Retinal pigment epithelial cell (primary cell): ENCODE measurements around the gene PRLH.

Source experiments
- DNase-seq: peaks from one replicate; pipeline ENCODE4 v3.0.0-alpha.2; 2010; ENCODE audit warnings: low read depth
- H3K4me3 ChIP-seq: 2 replicates; pipeline ENCODE4 v1.5.1; 2011; ENCODE audit warnings: mild to moderate bottlenecking, low read length, control low read depth, moderate library complexity
- TF ChIP-seq, protein P1 (sequence below): conservative IDR thresholded peaks from 2 replicates; pipeline ENCODE4 v1.5.1; 2011; ENCODE audit warnings: low read depth, low read length, control low read depth, inconsistent platforms

PRLH gene

DNA sequence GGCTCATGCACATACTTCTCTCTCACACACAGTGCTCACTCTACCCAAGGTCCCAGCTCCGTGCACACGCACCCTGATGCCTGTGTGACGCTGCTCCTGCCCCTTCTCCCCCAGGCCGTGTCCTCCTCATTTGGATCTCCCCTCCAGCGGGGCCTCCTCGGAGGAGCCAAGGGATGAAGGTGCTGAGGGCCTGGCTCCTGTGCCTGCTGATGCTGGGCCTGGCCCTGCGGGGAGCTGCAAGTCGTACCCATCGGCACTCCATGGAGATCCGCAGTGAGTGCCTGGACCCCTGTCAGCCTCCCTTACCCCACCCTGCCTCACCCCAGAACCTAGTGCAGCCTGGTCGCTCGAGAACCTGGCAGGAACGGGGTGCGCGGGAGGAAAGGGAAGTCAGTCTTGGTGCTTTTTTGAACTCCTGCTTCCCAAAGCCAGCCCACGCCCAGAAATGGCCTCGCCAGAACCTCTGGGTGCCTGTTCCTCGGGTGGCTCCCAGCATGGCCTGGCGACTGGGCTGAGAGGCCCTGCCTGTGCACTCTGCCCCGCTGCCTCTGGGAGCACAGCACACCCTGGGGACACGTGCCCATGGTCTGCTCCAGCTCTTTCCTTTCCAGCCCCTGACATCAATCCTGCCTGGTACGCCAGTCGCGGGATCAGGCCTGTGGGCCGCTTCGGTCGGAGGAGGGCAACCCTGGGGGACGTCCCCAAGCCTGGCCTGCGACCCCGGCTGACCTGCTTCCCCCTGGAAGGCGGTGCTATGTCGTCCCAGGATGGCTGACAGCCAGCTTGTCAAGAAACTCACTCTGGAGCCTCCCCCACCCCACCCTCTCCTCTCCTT is at the start of gene PRLH:
TSS of gene PRLH (plus strand) at position 174 of the 835 bp plus-strand sequence. CDS start at position 174, 0 bp downstream.
- TF ChIP-seq, protein P1, sequence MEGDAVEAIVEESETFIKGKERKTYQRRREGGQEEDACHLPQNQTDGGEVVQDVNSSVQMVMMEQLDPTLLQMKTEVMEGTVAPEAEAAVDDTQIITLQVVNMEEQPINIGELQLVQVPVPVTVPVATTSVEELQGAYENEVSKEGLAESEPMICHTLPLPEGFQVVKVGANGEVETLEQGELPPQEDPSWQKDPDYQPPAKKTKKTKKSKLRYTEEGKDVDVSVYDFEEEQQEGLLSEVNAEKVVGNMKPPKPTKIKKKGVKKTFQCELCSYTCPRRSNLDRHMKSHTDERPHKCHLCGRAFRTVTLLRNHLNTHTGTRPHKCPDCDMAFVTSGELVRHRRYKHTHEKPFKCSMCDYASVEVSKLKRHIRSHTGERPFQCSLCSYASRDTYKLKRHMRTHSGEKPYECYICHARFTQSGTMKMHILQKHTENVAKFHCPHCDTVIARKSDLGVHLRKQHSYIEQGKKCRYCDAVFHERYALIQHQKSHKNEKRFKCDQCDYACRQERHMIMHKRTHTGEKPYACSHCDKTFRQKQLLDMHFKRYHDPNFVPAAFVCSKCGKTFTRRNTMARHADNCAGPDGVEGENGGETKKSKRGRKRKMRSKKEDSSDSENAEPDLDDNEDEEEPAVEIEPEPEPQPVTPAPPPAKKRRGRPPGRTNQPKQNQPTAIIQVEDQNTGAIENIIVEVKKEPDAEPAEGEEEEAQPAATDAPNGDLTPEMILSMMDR = no peak
- DNase-seq = no peak
- H3K4me3 ChIP-seq = no peak within 1 kb of the TSS

DNA sequence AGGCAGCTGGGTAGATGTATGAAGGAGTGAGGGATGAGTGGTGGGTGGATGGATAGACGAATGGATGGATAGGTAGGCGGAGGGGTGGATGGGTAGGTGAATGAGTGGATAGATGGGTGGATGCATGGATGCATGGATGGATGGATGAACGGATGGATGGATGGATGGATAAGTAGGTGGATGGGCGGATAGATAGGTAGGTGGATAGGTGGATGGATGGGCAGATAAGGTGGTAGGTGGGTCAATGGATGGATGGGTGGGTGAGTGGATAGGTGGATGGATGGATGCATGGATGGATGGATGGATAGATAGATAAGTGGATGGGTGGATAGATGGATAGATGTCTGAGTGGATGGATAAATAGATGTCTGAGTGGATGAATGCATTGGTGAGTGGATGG is 49.2 kb upstream of the PRLH start:
- DNase-seq = no peak
- TF ChIP-seq, protein P1 = no peak
- H3K4me3 ChIP-seq = no peak overlapping the region

GRCh38 chr2:237517990-237518389 is 48.4 kb upstream of the PRLH start:
- TF ChIP-seq, protein P1 = no peak
- H3K4me3 ChIP-seq = no peak overlapping the region
- no peak for DNase-seq

DNA sequence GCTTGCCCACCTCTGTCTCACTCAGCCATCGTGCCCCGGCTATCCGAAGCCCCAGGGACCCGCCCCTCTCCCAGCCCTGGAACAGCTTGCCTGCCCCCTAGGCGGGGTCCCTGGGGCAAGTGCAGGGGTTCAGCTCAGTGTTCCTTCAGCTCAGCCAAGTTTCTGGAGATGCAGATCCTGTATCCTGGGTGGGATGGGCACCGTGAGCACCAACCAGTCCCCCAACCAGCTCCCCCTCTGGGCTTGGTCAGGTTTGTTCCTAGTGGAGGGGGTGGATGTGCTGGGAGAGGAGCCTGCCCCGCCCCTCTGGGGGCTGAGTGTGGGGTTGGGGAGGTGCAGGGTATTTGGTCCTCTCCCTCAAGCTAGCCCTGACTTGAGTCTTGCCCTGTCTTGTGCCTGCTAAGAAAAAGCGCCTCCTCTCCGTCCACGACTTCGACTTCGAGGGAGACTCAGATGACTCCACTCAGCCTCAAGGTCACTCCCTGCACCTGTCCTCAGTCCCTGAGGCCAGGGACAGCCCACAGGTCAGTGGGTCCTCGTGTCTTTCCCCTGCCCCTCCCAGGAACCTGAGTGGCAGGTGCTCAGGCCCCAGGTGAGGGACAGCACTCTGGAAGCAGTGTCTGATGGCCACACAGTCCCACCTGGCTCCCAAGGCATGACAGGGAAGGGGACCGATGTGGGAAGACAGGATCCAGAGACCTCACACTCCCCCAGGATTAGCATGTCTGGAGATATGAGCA is 46.7 kb upstream of the PRLH start:
- TF ChIP-seq, protein P1 = no peak
- DNase-seq = no peak
- H3K4me3 ChIP-seq = no peak overlapping the region

DNA sequence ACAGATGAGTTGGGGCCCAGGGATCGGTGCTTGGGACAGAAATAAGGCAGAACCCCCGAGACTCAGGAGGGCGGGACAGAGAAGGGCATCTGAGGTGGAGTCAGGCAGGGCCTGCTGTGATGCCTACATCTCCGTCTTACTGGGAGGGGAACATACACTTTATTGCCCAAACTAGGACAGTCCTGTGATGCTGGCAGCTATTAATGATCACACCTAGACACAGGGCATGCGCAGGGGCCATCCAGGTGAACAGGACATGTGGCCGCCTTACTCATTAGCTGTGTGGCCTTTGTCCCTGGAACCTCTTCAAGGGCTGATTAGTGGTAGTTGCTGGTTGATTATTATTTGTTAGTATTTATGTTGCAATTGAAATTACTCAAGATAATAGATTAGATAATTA is 46.1 kb upstream of the PRLH start:
- TF ChIP-seq, protein P1 = no peak
- H3K4me3 ChIP-seq = no peak overlapping the region
- no peak for DNase-seq

DNA sequence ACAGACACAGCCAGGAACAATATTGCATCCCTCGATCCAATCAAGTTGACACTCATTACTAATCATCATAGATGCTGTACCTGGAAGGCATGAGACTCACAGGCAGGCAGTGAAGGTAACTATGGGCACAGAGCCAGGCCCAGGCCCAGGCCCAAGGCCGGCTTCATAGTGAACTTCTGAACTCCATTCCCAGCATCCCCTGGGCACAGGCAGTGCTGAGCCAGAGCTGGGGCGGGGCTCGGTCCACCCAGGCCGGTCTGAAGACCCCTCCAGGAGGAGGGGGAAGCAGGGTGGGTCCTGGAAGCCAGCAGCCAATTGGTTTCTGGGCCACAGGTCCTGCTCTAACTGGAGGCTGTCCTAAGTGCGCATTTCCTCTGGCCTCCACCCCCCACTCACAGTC is 41.7 kb upstream of the PRLH start:
- TF ChIP-seq, protein P1 = no peak
- no peak overlapping the region for H3K4me3 ChIP-seq
- DNase-seq = no peak
